HCT116 (cell line): ENCODE results near the gene KCNH5. TPM values are rescaled to one million over a fixed set of nuclear protein-coding genes. Genes with fewer than 3 reads are reported as not detected.

Experiments used
- ATAC-seq: fragments of 200-7000 bp; cut with Tn5 transposase; 2 replicates; pipeline ENCODE4 v1.9.1; 2020; ENCODE audit warnings: mild to moderate bottlenecking, moderate library complexity
- Bru-seq: library from RNA; stranded (reverse); fragments of 400-500 nt; gene quantifications from one replicate; lab custom pipeline; 2021; lab: Mats Ljungman, UMichigan
- BruChase-seq, 2 experiments: library from RNA; stranded (reverse); fragments of 400-500 nt; gene quantifications; one replicate each; lab custom pipeline; 2021; lab: Mats Ljungman, UMichigan
- BruUV-seq: library from RNA; stranded (reverse); fragments of 400-500 nt; replicated peaks from 2 replicates; lab custom pipeline; 2021; lab: Mats Ljungman, UMichigan
- CTCF ChIA-PET: fragments of 300-600 bp; sonication (Branson Sonifier 250); formaldehyde crosslinking; loops from one replicate; lab custom pipeline; 2021; ENCODE audit warnings: antibody characterized with exemption; lab: Charles Lee
- POLR2A ChIA-PET: fragments of 300-600, 350-600 bp; sonication (Branson Sonifier 250); formaldehyde crosslinking; loops from one replicate; lab custom pipeline; 2021; ENCODE audit warnings: antibody characterized with exemption; lab: Charles Lee
- RAD21 ChIA-PET, 2 experiments: fragments of 300-600 bp; sonication (Branson Sonifier 250); formaldehyde crosslinking; loops; one replicate each; lab custom pipeline; 2023; ENCODE audit warnings: low total read pairs in 2 of 2; ENCODE audit not compliant: uncharacterized antibody in 2 of 2, unreplicated experiment in 2 of 2, low non-redundant PET in 1 of 2; lab: Charles Lee
- DNase-seq: peaks from one replicate; pipeline ENCODE4 v3.0.0-alpha.2; 2010; ENCODE audit warnings: low read depth, low spot score
- H2AFZ ChIP-seq: fragments of 200-600 bp; shearing (Covaris generic), sonication (generic); 2 replicates; pipeline ENCODE4 v1.6.1; 2017; ENCODE audit warnings: low read depth, mixed run types, mixed read lengths, antibody characterized with exemption, low read length; ENCODE audit not compliant: poor library complexity, severe bottlenecking
- H3K27ac ChIP-seq: 2 replicates; pipeline ENCODE4 v1.5.1; 2012; ENCODE audit warnings: low read depth, low read length
- H3K27me3 ChIP-seq: fragments of 200-600 bp; sonication (generic); 2 replicates; pipeline ENCODE4 v1.6.1; 2016; ENCODE audit warnings: mixed run types, low read length, mixed read lengths; ENCODE audit not compliant: insufficient read depth
- H3K36me3 ChIP-seq, 2 experiments: fragments of 200-500 bp in 1 of 2; fragments of 200-600 bp in 1 of 2; sonication (Bioruptor generic) in 1 of 2; sonication (generic) in 1 of 2; 2 replicates each; pipeline versions ENCODE4 v1.5.1 to v1.6.1; 2014 to 2016; ENCODE audit warnings: low read length in 2 of 2, inconsistent platforms in 1 of 2, mixed read lengths in 1 of 2, mixed run types in 1 of 2; ENCODE audit not compliant: insufficient read depth in 2 of 2, control insufficient read depth in 1 of 2
- H3K4me1 ChIP-seq, 2 experiments: fragments of 200-600 bp in 1 of 2; sonication (generic) in 1 of 2; 2 replicates each; pipeline versions ENCODE4 v1.5.1 to v1.6.1; 2012 to 2017; ENCODE audit warnings: low read length in 2 of 2, inconsistent platforms in 1 of 2, mild to moderate bottlenecking in 1 of 2, mixed read lengths in 1 of 2, mixed run types in 1 of 2, moderate library complexity in 1 of 2; ENCODE audit not compliant: insufficient read depth in 2 of 2, control insufficient read depth in 1 of 2
- H3K4me2 ChIP-seq: fragments of 200-600 bp; sonication (generic); 2 replicates; pipeline ENCODE4 v1.6.1; 2017; ENCODE audit warnings: mixed run types, low read length, mixed read lengths
- H3K4me3 ChIP-seq, 2 experiments: fragments of 200-600 bp in 1 of 2; sonication (generic) in 1 of 2; replicated peaks in 1 of 2; 2 replicates each; pipeline ENCODE4 v1.5.1; 2011 to 2016; ENCODE audit warnings: low read length in 2 of 2, control low read depth in 1 of 2, low read depth in 1 of 2, mild to moderate bottlenecking in 1 of 2, mixed read lengths in 1 of 2, mixed run types in 1 of 2
- H3K79me2 ChIP-seq: fragments of 200-600 bp; sonication (generic); 2 replicates; pipeline ENCODE4 v1.6.1; 2017; ENCODE audit warnings: mild to moderate bottlenecking, mixed run types, low read length, moderate library complexity, mixed read lengths; ENCODE audit not compliant: insufficient read depth
- H3K9ac ChIP-seq: fragments of 200-600 bp; sonication (generic); 2 replicates; pipeline ENCODE4 v1.6.1; 2016; ENCODE audit warnings: low read length, mixed read lengths
- H3K9me2 ChIP-seq: fragments of 200-600 bp; sonication (generic), shearing (Covaris generic); 2 replicates; pipeline ENCODE4 v1.6.1; 2017; ENCODE audit warnings: mixed run types, mild to moderate bottlenecking, moderate library complexity; ENCODE audit not compliant: insufficient read depth
- H3K9me3 ChIP-seq, 2 experiments: fragments of 200-500 bp in 1 of 2; fragments of 200-600 bp in 1 of 2; sonication (Bioruptor generic) in 1 of 2; sonication (generic) in 1 of 2; 2 replicates each; pipeline ENCODE4 v1.6.1; 2014 to 2017; ENCODE audit warnings: low read length in 2 of 2, mixed read lengths in 2 of 2, inconsistent platforms in 1 of 2, low read depth in 1 of 2, mild to moderate bottlenecking in 1 of 2, mixed run types in 1 of 2, moderate library complexity in 1 of 2; ENCODE audit not compliant: control insufficient read depth in 1 of 2, insufficient read depth in 1 of 2
- H4K20me1 ChIP-seq: fragments of 200-600 bp; sonication (generic), shearing (Covaris generic); 2 replicates; pipeline ENCODE4 v1.6.1; 2017; ENCODE audit warnings: mixed run types, mild to moderate bottlenecking, moderate library complexity; ENCODE audit not compliant: insufficient read depth
- CBX3 ChIP-seq: IDR thresholded peaks from 2 replicates; pipeline ENCODE4 v1.6.1; 2012; ENCODE audit warnings: low read depth
- EGR1 ChIP-seq: IDR thresholded peaks from 2 replicates; pipeline ENCODE4 v1.6.1; 2012; ENCODE audit warnings: low read depth
- ELF1 ChIP-seq: IDR thresholded peaks from 2 replicates; pipeline ENCODE4 v1.6.1; 2012; ENCODE audit warnings: low read depth, borderline replicate concordance
- EZH2 ChIP-seq: fragments of 200-600 bp; sonication (generic); IDR thresholded peaks from 2 replicates; pipeline ENCODE4 v1.6.1; 2017; ENCODE audit warnings: antibody characterized with exemption, mixed run types
- FOSL1 ChIP-seq: IDR thresholded peaks from 2 replicates; pipeline ENCODE4 v1.6.1; 2012; ENCODE audit warnings: low read depth
- JUND ChIP-seq: IDR thresholded peaks from 2 replicates; pipeline ENCODE4 v1.6.1; 2012
- POLR2A ChIP-seq: IDR thresholded peaks from 2 replicates; pipeline ENCODE4 v1.7.0; 2011; ENCODE audit warnings: borderline replicate concordance; ENCODE audit not compliant: insufficient read depth, insufficient read length; ENCODE audit errors: extremely low read depth
- POLR2AphosphoS5 ChIP-seq: IDR thresholded peaks from 2 replicates; pipeline ENCODE4 v1.6.1; 2011; ENCODE audit warnings: mild to moderate bottlenecking, low read depth, low read length, moderate library complexity
- REST ChIP-seq: IDR thresholded peaks from 2 replicates; pipeline ENCODE4 v1.6.1; 2012; ENCODE audit warnings: low read depth
- SIN3A ChIP-seq: IDR thresholded peaks from 2 replicates; pipeline ENCODE4 v1.6.1; 2012; ENCODE audit warnings: low read depth
- SP1 ChIP-seq: IDR thresholded peaks from 2 replicates; pipeline ENCODE4 v1.6.1; 2012; ENCODE audit warnings: low read depth
- SRF ChIP-seq: IDR thresholded peaks from 2 replicates; pipeline ENCODE4 v1.6.1; 2012; ENCODE audit warnings: low read depth
- TCF7L2 ChIP-seq: IDR thresholded peaks from 2 replicates; pipeline ENCODE4 v1.7.0; 2011; ENCODE audit warnings: borderline replicate concordance, inconsistent platforms; ENCODE audit not compliant: insufficient read depth, insufficient read length; ENCODE audit errors: extremely low read depth
- YY1 ChIP-seq: IDR thresholded peaks from 2 replicates; pipeline ENCODE4 v1.6.1; 2011; ENCODE audit warnings: low read length, low read depth, moderate library complexity, mild to moderate bottlenecking; ENCODE audit not compliant: insufficient replicate concordance; ENCODE audit errors: extremely low read depth
- ZFX ChIP-seq: fragments of 450-650 bp; IDR thresholded peaks from 2 replicates; pipeline ENCODE4 v1.6.1; 2017
- ZNF274 ChIP-seq: fragments of 200-500 bp; sonication (Bioruptor generic); IDR thresholded peaks from 2 replicates; pipeline ENCODE4 v1.6.1; 2014; ENCODE audit warnings: mild to moderate bottlenecking, low read depth, low read length, inconsistent platforms
- intact Hi-C: fragments of 100-400 bp; cut with micrococcal nuclease; formaldehyde crosslinking; loops from 2 replicates; pipeline ENCODE4 v1.10.0; 2022
- long read RNA-seq: library from polyadenylated mRNA; unstranded; transcript quantifications from one replicate; pipeline ENCODE4 v2.0.0, GENCODE V29; 2021; ENCODE audit not compliant: unreplicated experiment
- polyA plus RNA-seq: library from polyadenylated mRNA; unstranded; fragments of >200 nt; gene quantifications from 2 replicates; pipeline ENCODE4 v1.2.1, GENCODE V29; 2012; ENCODE audit warnings: missing spikeins
- total RNA-seq: library from RNA; stranded (reverse); gene quantifications from one replicate; pipeline ENCODE4 v1.2.1, GENCODE V29; 2021; ENCODE audit not compliant: unreplicated experiment
- TF ChIP-seq, protein P1 (sequence below): IDR thresholded peaks from 2 replicates; pipeline ENCODE4 v1.6.1; 2012
- TF ChIP-seq, protein P2 (sequence below), 3 experiments: fragments of 200-600 bp in 1 of 3; sonication (generic) in 1 of 3; IDR thresholded peaks in 2 of 3; conservative IDR thresholded peaks in 1 of 3; 2 replicates each; pipeline ENCODE4 v1.5.1; 2012 to 2017; ENCODE audit warnings: low read depth in 2 of 3, low read length in 2 of 3, antibody characterized with exemption in 1 of 3, borderline replicate concordance in 1 of 3, control low read depth in 1 of 3, mild to moderate bottlenecking in 1 of 3, mixed read lengths in 1 of 3, mixed run types in 1 of 3, moderate library complexity in 1 of 3; ENCODE audit not compliant: insufficient read depth in 1 of 3

Gene KCNH5
- total RNA-seq (not detected), Bru-seq, nascent RNA (percentile 1 among the genes with signal in this experiment), BruChase-seq, experiment 1, labeled RNA remaining after a 6-hour chase (percentile 1 among the genes with signal in this experiment), BruChase-seq, experiment 2, labeled RNA remaining after a 2-hour chase (not detected)
- not detected in 2 replicates for polyA plus RNA-seq
- long read RNA-seq = 0 reads

GRCh38 chr14:63045234-63045611 lies at the start of gene KCNH5:
KCNH5 (minus strand) TSS chr14:63045458; CDS start chr14:63045186, 272 bp downstream.
- no peak for DNase-seq
- no peaks in the 10 kb centered on the region for H3K4me1 ChIP-seq
- no peak for ATAC-seq
- intact Hi-C loops = no loop called here
- no peak within 1 kb of the TSS for H3K4me3 ChIP-seq
- BruUV-seq = no TSS peak
- no peaks in the 10 kb centered on the region for H3K79me2 ChIP-seq
- CTCF ChIA-PET = no interaction called here
- H4K20me1 ChIP-seq = no peaks in the 10 kb centered on the region; the same call in 1 of the 2 replicates
- H3K9ac ChIP-seq = no peak within 1 kb of the TSS
- POLR2A ChIA-PET = no interaction called here
- no peaks in the 10 kb centered on the region for H3K9me2 ChIP-seq
- RAD21 ChIA-PET = no interaction called here
- H2AFZ ChIP-seq = no peak within 1 kb of the TSS
- no peak within 1 kb of the TSS for H3K4me2 ChIP-seq
- no peaks in the 10 kb centered on the region for H3K36me3 ChIP-seq
- TF ChIP-seq JUND (no peak), FOSL1 (no peak), YY1 (no peak), ELF1 (no peak), SRF (no peak), SP1 (no peak), EGR1 (no peak), POLR2AphosphoS5 (no peak), POLR2A (no peak), CBX3 (no peak), EZH2 (no peak), TCF7L2 (no peak), SIN3A (no peak), ZNF274 (no peak), ZFX (no peak), REST (no peak)
- TF ChIP-seq, protein P1, sequence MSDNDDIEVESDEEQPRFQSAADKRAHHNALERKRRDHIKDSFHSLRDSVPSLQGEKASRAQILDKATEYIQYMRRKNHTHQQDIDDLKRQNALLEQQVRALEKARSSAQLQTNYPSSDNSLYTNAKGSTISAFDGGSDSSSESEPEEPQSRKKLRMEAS = no peak
- TF ChIP-seq, protein P2, sequence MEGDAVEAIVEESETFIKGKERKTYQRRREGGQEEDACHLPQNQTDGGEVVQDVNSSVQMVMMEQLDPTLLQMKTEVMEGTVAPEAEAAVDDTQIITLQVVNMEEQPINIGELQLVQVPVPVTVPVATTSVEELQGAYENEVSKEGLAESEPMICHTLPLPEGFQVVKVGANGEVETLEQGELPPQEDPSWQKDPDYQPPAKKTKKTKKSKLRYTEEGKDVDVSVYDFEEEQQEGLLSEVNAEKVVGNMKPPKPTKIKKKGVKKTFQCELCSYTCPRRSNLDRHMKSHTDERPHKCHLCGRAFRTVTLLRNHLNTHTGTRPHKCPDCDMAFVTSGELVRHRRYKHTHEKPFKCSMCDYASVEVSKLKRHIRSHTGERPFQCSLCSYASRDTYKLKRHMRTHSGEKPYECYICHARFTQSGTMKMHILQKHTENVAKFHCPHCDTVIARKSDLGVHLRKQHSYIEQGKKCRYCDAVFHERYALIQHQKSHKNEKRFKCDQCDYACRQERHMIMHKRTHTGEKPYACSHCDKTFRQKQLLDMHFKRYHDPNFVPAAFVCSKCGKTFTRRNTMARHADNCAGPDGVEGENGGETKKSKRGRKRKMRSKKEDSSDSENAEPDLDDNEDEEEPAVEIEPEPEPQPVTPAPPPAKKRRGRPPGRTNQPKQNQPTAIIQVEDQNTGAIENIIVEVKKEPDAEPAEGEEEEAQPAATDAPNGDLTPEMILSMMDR (IDR thresholded peaks at IDR 0.05 in 2 of 3, conservative IDR thresholded peaks at IDR 0.05 in 1 of 3; ENCODE audit: borderline replicate concordance in 1 of 3, insufficient read depth in 1 of 3, low read depth in 2 of 3, low read length in 2 of 3) = no peak
- no peak within 1 kb of the TSS for H3K27ac ChIP-seq
- H3K9me3 ChIP-seq = no peaks in the 10 kb centered on the region
- no peaks in the 10 kb centered on the region; the same call in 1 of the 2 replicates for H3K27me3 ChIP-seq
